ENCODE data around the gene SEPSECS. TPM values are rescaled to one million over a fixed set of nuclear protein-coding genes. Genes with fewer than 3 reads are reported as not detected.

The SEPSECS gene
- total RNA-seq, 1 donor, result 8.3 TPM

DNA sequence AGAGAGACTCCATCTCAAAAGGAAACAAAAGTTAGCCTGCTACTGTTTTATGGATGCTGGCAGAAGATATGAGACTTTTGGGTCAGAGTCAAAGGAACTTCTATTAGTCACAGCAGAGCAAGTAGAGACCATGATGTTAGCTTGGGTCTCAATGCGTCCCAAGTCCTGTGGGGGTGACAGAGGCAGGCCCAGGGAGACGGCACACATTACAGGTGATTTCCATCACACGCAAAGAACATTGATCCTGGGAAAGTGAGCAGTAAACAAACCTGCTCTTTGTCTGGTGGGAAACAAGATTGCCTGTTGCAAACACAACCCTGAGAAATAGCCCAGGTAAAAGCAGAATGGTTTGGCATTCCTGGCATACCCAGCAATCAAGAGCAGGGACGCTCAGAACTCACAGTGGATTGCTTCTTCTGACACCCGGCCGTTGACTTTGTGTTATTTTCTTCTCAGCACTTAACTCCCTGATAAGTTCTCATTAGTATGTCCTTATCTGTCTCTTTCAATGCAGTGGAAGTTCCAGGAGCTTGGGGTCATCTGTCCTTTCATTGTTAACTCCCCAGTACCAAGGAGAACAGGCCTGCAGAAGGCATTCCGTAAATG, 78.3 kb downstream of the SEPSECS start:
- H3K27me3 ChIP-seq (ENCODE audit: insufficient read depth, low read length), result peaks cover 39% of the 10 kb centered on the region

DNA sequence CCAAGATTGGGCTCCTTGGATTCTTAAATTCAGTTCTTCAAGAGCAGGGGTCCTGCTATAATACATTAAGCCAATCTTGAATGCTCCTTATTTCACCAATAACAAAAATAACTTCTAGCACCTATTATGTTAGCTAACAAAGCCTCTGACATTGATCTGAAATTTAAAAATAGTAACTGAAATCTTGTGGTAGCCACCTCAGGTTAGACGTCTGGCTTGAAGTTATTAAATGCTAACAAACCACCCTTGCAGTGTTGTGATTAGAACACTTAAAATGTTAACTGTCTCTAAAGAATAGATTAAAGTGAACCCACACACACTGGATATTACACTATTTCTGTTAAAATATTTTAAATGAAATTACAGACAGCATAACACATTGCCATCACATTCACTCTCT, 79.7 kb downstream of the SEPSECS start:
- TF ChIP-seq, protein P1, sequence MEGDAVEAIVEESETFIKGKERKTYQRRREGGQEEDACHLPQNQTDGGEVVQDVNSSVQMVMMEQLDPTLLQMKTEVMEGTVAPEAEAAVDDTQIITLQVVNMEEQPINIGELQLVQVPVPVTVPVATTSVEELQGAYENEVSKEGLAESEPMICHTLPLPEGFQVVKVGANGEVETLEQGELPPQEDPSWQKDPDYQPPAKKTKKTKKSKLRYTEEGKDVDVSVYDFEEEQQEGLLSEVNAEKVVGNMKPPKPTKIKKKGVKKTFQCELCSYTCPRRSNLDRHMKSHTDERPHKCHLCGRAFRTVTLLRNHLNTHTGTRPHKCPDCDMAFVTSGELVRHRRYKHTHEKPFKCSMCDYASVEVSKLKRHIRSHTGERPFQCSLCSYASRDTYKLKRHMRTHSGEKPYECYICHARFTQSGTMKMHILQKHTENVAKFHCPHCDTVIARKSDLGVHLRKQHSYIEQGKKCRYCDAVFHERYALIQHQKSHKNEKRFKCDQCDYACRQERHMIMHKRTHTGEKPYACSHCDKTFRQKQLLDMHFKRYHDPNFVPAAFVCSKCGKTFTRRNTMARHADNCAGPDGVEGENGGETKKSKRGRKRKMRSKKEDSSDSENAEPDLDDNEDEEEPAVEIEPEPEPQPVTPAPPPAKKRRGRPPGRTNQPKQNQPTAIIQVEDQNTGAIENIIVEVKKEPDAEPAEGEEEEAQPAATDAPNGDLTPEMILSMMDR (IDR thresholded peaks at IDR 0.05; ENCODE audit: extremely low read depth, low read depth, low read length), result no peak
- H2AFZ ChIP-seq (ENCODE audit: low read length), result no peak overlapping the region
- H3K4me3 ChIP-seq (ENCODE audit: insufficient read depth, low read length), result no peak overlapping the region
- H3K79me2 ChIP-seq (ENCODE audit: insufficient read depth, low read length), result no peaks in the 10 kb centered on the region
- H3K4me2 ChIP-seq (ENCODE audit: insufficient read depth, low read length), result no peak overlapping the region
- no peaks in the 10 kb centered on the region for H3K9me3 ChIP-seq (ENCODE audit: low read depth, low read length)
- no peak for DNase-seq (ENCODE audit: insufficient read length, low spot score, missing footprints)
- no peaks in the 10 kb centered on the region for H3K4me1 ChIP-seq (ENCODE audit: insufficient read depth, low read length)
- H3K27ac ChIP-seq (ENCODE audit: low read depth, low read length), result no peak overlapping the region
- H3K36me3 ChIP-seq (ENCODE audit: insufficient read depth, low read length), result no peaks in the 10 kb centered on the region
- peaks cover 35% of the 10 kb centered on the region for H3K27me3 ChIP-seq (ENCODE audit: insufficient read depth, low read length)
- H4K20me1 ChIP-seq (ENCODE audit: insufficient read depth, low read length), result no peaks in the 10 kb centered on the region

More for the DNA sequence above, 78.3 kb downstream of the SEPSECS start:
- Histone ChIP-seq H3K4me3 (ENCODE audit: insufficient read depth, low read length) (no peak overlapping the region), H4K20me1 (ENCODE audit: insufficient read depth, low read length) (no peaks in the 10 kb centered on the region), H2AFZ (ENCODE audit: low read length) (no peak overlapping the region), H3K9me3 (ENCODE audit: low read depth, low read length) (no peaks in the 10 kb centered on the region), H3K36me3 (ENCODE audit: insufficient read depth, low read length) (no peaks in the 10 kb centered on the region), H3K4me1 (ENCODE audit: insufficient read depth, low read length) (no peaks in the 10 kb centered on the region), H3K79me2 (ENCODE audit: insufficient read depth, low read length) (no peaks in the 10 kb centered on the region), H3K27ac (ENCODE audit: low read depth, low read length) (no peak overlapping the region), H3K4me2 (ENCODE audit: insufficient read depth, low read length) (no peak overlapping the region)
- no peak for DNase-seq (ENCODE audit: insufficient read length, low spot score, missing footprints)
- TF ChIP-seq, protein P1 (IDR thresholded peaks at IDR 0.05; ENCODE audit: extremely low read depth, low read depth, low read length), result no peak

DNA sequence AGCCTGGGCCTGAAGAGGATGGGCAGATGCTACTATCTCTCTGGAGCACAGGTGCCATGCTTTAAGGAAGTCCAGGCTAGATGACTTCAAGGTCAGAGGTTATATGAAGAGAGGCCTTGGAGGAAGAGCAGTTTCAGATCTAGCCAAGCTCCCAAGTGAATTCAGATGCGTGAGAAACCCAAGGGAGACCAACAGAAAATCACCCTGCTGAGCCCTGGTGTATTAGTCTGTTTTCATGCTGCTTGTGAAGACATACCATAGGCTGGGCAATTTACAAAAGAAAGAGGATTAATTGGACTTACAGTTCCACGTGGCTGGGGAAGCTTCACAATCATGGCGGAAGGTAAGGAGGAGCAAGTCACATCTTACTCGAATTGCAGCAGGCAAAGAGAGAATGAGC, 81.7 kb downstream of the SEPSECS start:
- H2AFZ ChIP-seq (ENCODE audit: low read length), result no peak overlapping the region
- no peak for DNase-seq (ENCODE audit: insufficient read length, low spot score, missing footprints)
- H3K4me2 ChIP-seq (ENCODE audit: insufficient read depth, low read length), result no peak overlapping the region
- no peaks in the 10 kb centered on the region for H4K20me1 ChIP-seq (ENCODE audit: insufficient read depth, low read length)
- TF ChIP-seq, protein P1 (IDR thresholded peaks at IDR 0.05; ENCODE audit: extremely low read depth, low read depth, low read length), result no peak
- no peaks in the 10 kb centered on the region for H3K9me3 ChIP-seq (ENCODE audit: low read depth, low read length)
- H3K27me3 ChIP-seq (ENCODE audit: insufficient read depth, low read length), result peaks cover 27% of the 10 kb centered on the region
- no peak overlapping the region for H3K4me3 ChIP-seq (ENCODE audit: insufficient read depth, low read length)
- no peaks in the 10 kb centered on the region for H3K79me2 ChIP-seq (ENCODE audit: insufficient read depth, low read length)
- H3K4me1 ChIP-seq (ENCODE audit: insufficient read depth, low read length), result no peaks in the 10 kb centered on the region
- H3K36me3 ChIP-seq (ENCODE audit: insufficient read depth, low read length), result no peaks in the 10 kb centered on the region
- no peak overlapping the region for H3K27ac ChIP-seq (ENCODE audit: low read depth, low read length)

DNA sequence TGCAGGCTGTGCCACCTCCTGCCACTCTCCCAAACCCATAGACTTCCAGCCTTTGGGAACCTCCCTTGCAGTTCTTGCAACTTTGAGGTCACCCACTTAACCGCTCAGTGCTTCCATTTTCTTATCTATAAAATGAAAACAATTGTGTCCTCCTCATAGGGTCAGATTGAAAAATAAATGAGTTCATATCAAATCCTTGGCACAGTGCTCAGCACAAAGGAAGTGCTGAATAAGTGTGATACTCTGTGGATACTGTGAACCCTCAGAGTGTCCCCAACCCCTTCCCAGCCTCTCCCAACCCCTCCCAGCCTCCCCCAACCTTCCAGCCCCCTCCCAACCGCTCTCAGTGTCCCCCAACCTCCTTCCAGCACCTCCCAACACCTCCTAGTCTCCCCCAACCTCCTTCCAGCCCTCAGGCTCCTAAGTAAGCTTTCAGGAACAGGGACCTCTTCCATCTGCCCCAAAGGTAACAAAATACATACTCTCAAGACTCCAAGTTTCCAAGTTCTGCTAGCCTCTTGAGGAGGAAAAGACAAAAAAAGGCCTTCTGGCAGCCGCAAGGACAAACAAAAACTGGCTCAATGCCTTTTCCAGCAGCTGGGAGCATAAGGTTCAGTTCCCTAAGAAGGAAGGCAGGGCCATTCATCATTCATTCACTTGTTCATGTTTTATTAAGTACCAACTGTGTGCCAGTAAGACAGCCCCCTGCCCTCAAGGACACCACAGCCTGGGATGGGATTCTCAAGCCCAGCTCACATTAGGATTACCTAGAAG, 83.4 kb downstream of the SEPSECS start:
- Histone ChIP-seq H3K79me2 (ENCODE audit: insufficient read depth, low read length) (no peaks in the 10 kb centered on the region), H4K20me1 (ENCODE audit: insufficient read depth, low read length) (no peaks in the 10 kb centered on the region), H3K27ac (ENCODE audit: low read depth, low read length) (no peak overlapping the region), H3K4me3 (ENCODE audit: insufficient read depth, low read length) (no peak overlapping the region), H2AFZ (ENCODE audit: low read length) (no peak overlapping the region), H3K4me1 (ENCODE audit: insufficient read depth, low read length) (no peaks in the 10 kb centered on the region), H3K27me3 (ENCODE audit: insufficient read depth, low read length) (peaks cover 34% of the 10 kb centered on the region), H3K36me3 (ENCODE audit: insufficient read depth, low read length) (no peaks in the 10 kb centered on the region), H3K9me3 (ENCODE audit: low read depth, low read length) (no peaks in the 10 kb centered on the region), H3K4me2 (ENCODE audit: insufficient read depth, low read length) (no peak overlapping the region)
- DNase-seq (ENCODE audit: insufficient read length, low spot score, missing footprints), result no peak
- TF ChIP-seq, protein P1 (IDR thresholded peaks at IDR 0.05; ENCODE audit: extremely low read depth, low read depth, low read length), result no peak

Measured in osteoblast (primary cell).